ENCODE data around the gene FXYD5.

- TF ChIP-seq CTCF (IDR thresholded peaks at IDR 0.05; ENCODE audit: low read length), result no peak
- TF ChIP-seq EZH2 (IDR thresholded peaks at IDR 0.05; ENCODE audit: borderline replicate concordance, low read length), result no peak
These were observed 63.1 kb downstream of the FXYD5 start for GRCh38 chr19:35217649-35217990.

All from OCI-LY1 (cell line).